ENCODE measurements around the gene RTBDN. TPM values are rescaled to one million over a fixed set of nuclear protein-coding genes. Genes with fewer than 3 reads are reported as not detected.

The RTBDN gene
- total RNA-seq = not detected
- polyA plus RNA-seq (ENCODE audit: insufficient read depth in 1 of 8, insufficient read length in 8 of 8, low replicate concordance in 1 of 8) = under 1 TPM in 2 of 8 donors, not detected in 6; 0.06 to 0.24 TPM
- long read RNA-seq, donor 1 = 0 reads
- long read RNA-seq, donor 2 = 0 reads
- long read RNA-seq, donor 3 = 0 reads
- long read RNA-seq, donor 4 = 0 reads
- long read RNA-seq, donor 5 = 0 reads
- long read RNA-seq, donor 6 = 0 reads
- long read RNA-seq, donor 7 = 0 reads
- long read RNA-seq, donor 8 = 0 reads
- long read RNA-seq, donor 9, partial matches to known transcripts = 0 of 1 reads
- long read RNA-seq, donor 9, other reads (novel, unspliced or antisense) = 0 of 1 reads
- long read RNA-seq, donor 10 = 0 reads
- long read RNA-seq, donor 11 = 0 reads

- 4% methylated on average over 20 of the region's 20 CpGs for WGBS (ENCODE audit: insufficient coverage)
- H3K27me3 ChIP-seq (ENCODE audit: control insufficient read depth, insufficient read depth, low read length) = peaks cover 83% of the 10 kb centered on the region
These were observed at the start of gene RTBDN for GRCh38 chr19:12834566-12834943. RTBDN (minus strand) TSS chr19:12834579; CDS start chr19:12829979, 4,600 bp downstream.

GRCh38 chr19:12882589-12882988 lies 48.2 kb upstream of the RTBDN start:
- Histone ChIP-seq H3K27me3 (ENCODE audit: control insufficient read depth, insufficient read depth, low read length) (peaks cover 54% of the 10 kb centered on the region), H3K9me3 (replicated peaks; ENCODE audit: control insufficient read depth, low read depth, low read length) (peaks cover 5% of the 10 kb centered on the region), H3K36me3 (ENCODE audit: control insufficient read depth, insufficient read depth, low read length) (no peaks in the 10 kb centered on the region), H3K4me3 (ENCODE audit: low read length) (no peak overlapping the region), H3K4me1 (ENCODE audit: control insufficient read depth, insufficient read depth, low read length) (peaks cover 27% of the 10 kb centered on the region), H3K27ac (ENCODE audit: low read length) (no peak overlapping the region)
- no CpG with 5 or more reads among the region's 3 CpGs for WGBS (ENCODE audit: insufficient coverage)
- DNase-seq = no peak

More at GRCh38 chr19:12834566-12834943, at the start of gene RTBDN:
- Histone ChIP-seq H3K4me3 (ENCODE audit: low read length) (peak within 1 kb of the TSS; percentile 25), H3K27ac (ENCODE audit: low read length) (no peak within 1 kb of the TSS), H3K9me3 (replicated peaks; ENCODE audit: control insufficient read depth, low read depth, low read length) (no peaks in the 10 kb centered on the region), H3K36me3 (ENCODE audit: control insufficient read depth, insufficient read depth, low read length) (no peaks in the 10 kb centered on the region), H3K4me1 (ENCODE audit: control insufficient read depth, insufficient read depth, low read length) (peaks cover 21% of the 10 kb centered on the region)
- DNase-seq = no peak

GRCh38 chr19:12881172-12881808 lies 46.9 kb upstream of the RTBDN start, which contains the start of gene DNASE2:
DNASE2 (minus strand) TSS chr19:12881449; CDS start chr19:12881375, 74 bp downstream.
- Histone ChIP-seq H3K9me3 (replicated peaks; ENCODE audit: control insufficient read depth, low read depth, low read length) (peaks cover 5% of the 10 kb centered on the region), H3K4me1 (ENCODE audit: control insufficient read depth, insufficient read depth, low read length) (peaks cover 27% of the 10 kb centered on the region)
- WGBS (ENCODE audit: insufficient coverage) = 0% methylated on average over 37 of the region's 38 CpGs

GRCh38 chr19:12880551-12881171 lies 46.3 kb upstream of the RTBDN start:
- Histone ChIP-seq H3K4me1 (ENCODE audit: control insufficient read depth, insufficient read depth, low read length) (peaks cover 25% of the 10 kb centered on the region), H3K9me3 (replicated peaks; ENCODE audit: control insufficient read depth, low read depth, low read length) (peaks cover 5% of the 10 kb centered on the region), H3K4me3 (ENCODE audit: low read length) (peak overlapping the region; percentile 67), H3K27me3 (ENCODE audit: control insufficient read depth, insufficient read depth, low read length) (peaks cover 36% of the 10 kb centered on the region), H3K27ac (ENCODE audit: low read length) (peak overlapping the region; percentile 89), H3K36me3 (ENCODE audit: control insufficient read depth, insufficient read depth, low read length) (no peaks in the 10 kb centered on the region)
- 4% methylated on average over 22 of the region's 29 CpGs for WGBS (ENCODE audit: insufficient coverage)
- no peak for DNase-seq

More at GRCh38 chr19:12881172-12881808, 46.9 kb upstream of the RTBDN start, which contains the start of gene DNASE2:
- Histone ChIP-seq H3K36me3 (ENCODE audit: control insufficient read depth, insufficient read depth, low read length) (no peaks in the 10 kb centered on the region), H3K27ac (ENCODE audit: low read length) (peak within 1 kb of the TSS; percentile 89), H3K27me3 (ENCODE audit: control insufficient read depth, insufficient read depth, low read length) (peaks cover 42% of the 10 kb centered on the region), H3K4me3 (ENCODE audit: low read length) (peak within 1 kb of the TSS; percentile 67)
- peak; percentile 95 for DNase-seq

GRCh38 chr19:12875086-12875485 lies 40.7 kb upstream of the RTBDN start:
- Histone ChIP-seq H3K27ac (ENCODE audit: low read length) (no peak overlapping the region), H3K9me3 (replicated peaks; ENCODE audit: control insufficient read depth, low read depth, low read length) (no peaks in the 10 kb centered on the region), H3K4me1 (ENCODE audit: control insufficient read depth, insufficient read depth, low read length) (peaks cover 5% of the 10 kb centered on the region), H3K27me3 (ENCODE audit: control insufficient read depth, insufficient read depth, low read length) (peaks cover 11% of the 10 kb centered on the region), H3K4me3 (ENCODE audit: low read length) (no peak overlapping the region), H3K36me3 (ENCODE audit: control insufficient read depth, insufficient read depth, low read length) (no peaks in the 10 kb centered on the region)
- no peak for DNase-seq
- WGBS (ENCODE audit: insufficient coverage) = 97% methylated on average over 4 of the region's 6 CpGs

- peaks cover 5% of the 10 kb centered on the region for H3K4me1 ChIP-seq (ENCODE audit: control insufficient read depth, insufficient read depth, low read length)
- H3K36me3 ChIP-seq (ENCODE audit: control insufficient read depth, insufficient read depth, low read length) = no peaks in the 10 kb centered on the region
- peaks cover 11% of the 10 kb centered on the region for H3K27me3 ChIP-seq (ENCODE audit: control insufficient read depth, insufficient read depth, low read length)
- DNase-seq = no peak
- H3K27ac ChIP-seq (ENCODE audit: low read length) = no peak overlapping the region
- H3K4me3 ChIP-seq (ENCODE audit: low read length) = no peak overlapping the region
- H3K9me3 ChIP-seq (replicated peaks; ENCODE audit: control insufficient read depth, low read depth, low read length) = no peaks in the 10 kb centered on the region
- 81% methylated on average over 76 of the region's 86 CpGs for WGBS (ENCODE audit: insufficient coverage)
These were observed 39.7 kb upstream of the RTBDN start for GRCh38 chr19:12873891-12874745.

- Histone ChIP-seq H3K9me3 (replicated peaks; ENCODE audit: control insufficient read depth, low read depth, low read length) (no peaks in the 10 kb centered on the region), H3K4me1 (ENCODE audit: control insufficient read depth, insufficient read depth, low read length) (peaks cover 5% of the 10 kb centered on the region), H3K4me3 (ENCODE audit: low read length) (no peak overlapping the region), H3K27me3 (ENCODE audit: control insufficient read depth, insufficient read depth, low read length) (peaks cover 11% of the 10 kb centered on the region), H3K36me3 (ENCODE audit: control insufficient read depth, insufficient read depth, low read length) (no peaks in the 10 kb centered on the region), H3K27ac (ENCODE audit: low read length) (no peak overlapping the region)
- 53% methylated on average over 69 of the region's 70 CpGs for WGBS (ENCODE audit: insufficient coverage)
- DNase-seq = peak; percentile 50
These were observed 38.8 kb upstream of the RTBDN start for GRCh38 chr19:12872941-12873890.

- Histone ChIP-seq H3K9me3 (replicated peaks; ENCODE audit: control insufficient read depth, low read depth, low read length) (no peaks in the 10 kb centered on the region), H3K4me3 (ENCODE audit: low read length) (no peak overlapping the region), H3K27ac (ENCODE audit: low read length) (no peak overlapping the region), H3K4me1 (ENCODE audit: control insufficient read depth, insufficient read depth, low read length) (peaks cover 11% of the 10 kb centered on the region), H3K27me3 (ENCODE audit: control insufficient read depth, insufficient read depth, low read length) (peaks cover 11% of the 10 kb centered on the region), H3K36me3 (ENCODE audit: control insufficient read depth, insufficient read depth, low read length) (no peaks in the 10 kb centered on the region)
- no peak for DNase-seq
- WGBS (ENCODE audit: insufficient coverage) = 89% methylated on average over 2 of the region's 5 CpGs
These were observed 37.9 kb upstream of the RTBDN start for GRCh38 chr19:12872255-12872654.

GRCh38 chr19:12871681-12872080 lies 37.3 kb upstream of the RTBDN start:
- Histone ChIP-seq H3K4me1 (ENCODE audit: control insufficient read depth, insufficient read depth, low read length) (peaks cover 14% of the 10 kb centered on the region), H3K27me3 (ENCODE audit: control insufficient read depth, insufficient read depth, low read length) (peaks cover 11% of the 10 kb centered on the region), H3K36me3 (ENCODE audit: control insufficient read depth, insufficient read depth, low read length) (no peaks in the 10 kb centered on the region), H3K4me3 (ENCODE audit: low read length) (no peak overlapping the region), H3K27ac (ENCODE audit: low read length) (no peak overlapping the region), H3K9me3 (replicated peaks; ENCODE audit: control insufficient read depth, low read depth, low read length) (no peaks in the 10 kb centered on the region)
- no peak for DNase-seq
- WGBS (ENCODE audit: insufficient coverage) = 67% methylated on average over 1 of the region's 3 CpGs
